HG03575 (cell line): ENCODE measurements around the gene COL23A1.
"Not testable (repeated sequence)": the region's sequence is repeated elsewhere in the genome, so short reads cannot be mapped to it uniquely, and the experiment has no call there.

Source experiments
- ATAC-seq: cut with Tn5 transposase; IDR thresholded peaks from one replicate; pipeline ENCODE4 v1.9.1; 2021; ENCODE audit not compliant: unreplicated experiment, insufficient number of reproducible peaks, low FRiP score; ENCODE audit errors: extremely low read depth

COL23A1 gene

GRCh38 chr5:178199581-178200434, 390.4 kb downstream of the COL23A1 start:
- no peak for ATAC-seq

GRCh38 chr5:178198706-178199105, 391.5 kb downstream of the COL23A1 start:
- no peak for ATAC-seq

GRCh38 chr5:178198151-178198550, 392.0 kb downstream of the COL23A1 start:
- ATAC-seq: not testable (repeated sequence)

GRCh38 chr5:178196986-178197385, 393.2 kb downstream of the COL23A1 start:
- ATAC-seq: no peak

- no peak for ATAC-seq
These were observed 393.8 kb downstream of the COL23A1 start for GRCh38 chr5:178196281-178196812.

- no peak for ATAC-seq
These were observed 396.2 kb downstream of the COL23A1 start for GRCh38 chr5:178194026-178194425.

GRCh38 chr5:178193251-178193809, 396.9 kb downstream of the COL23A1 start:
- no peak for ATAC-seq

- ATAC-seq: no peak
These were observed 397.4 kb downstream of the COL23A1 start for GRCh38 chr5:178192787-178193186.

- no peak for ATAC-seq
These were observed 397.9 kb downstream of the COL23A1 start for GRCh38 chr5:178192244-178192643.

GRCh38 chr5:178191661-178192060, 398.5 kb downstream of the COL23A1 start:
- ATAC-seq: no peak

- ATAC-seq: no peak
These were observed 400.8 kb downstream of the COL23A1 start for GRCh38 chr5:178189433-178189832.
